HepG2 (cell line): ENCODE measurements around the gene CLDN9. TPM values are rescaled to one million over a fixed set of nuclear protein-coding genes. Genes with fewer than 3 reads are reported as not detected.
A peak's percentile ranks its signal among the peaks of the same experiment; 100 is the strongest.

Experiments
- ATAC-seq: fragments of 200-7000 bp; cut with Tn5 transposase; 3 replicates; pipeline ENCODE4 v1.9.1; 2020; ENCODE audit warnings: mild to moderate bottlenecking, moderate library complexity
- BruUV-seq: library from RNA; stranded (reverse); fragments of 400-500 nt; replicated peaks from 2 replicates; lab custom pipeline; 2021; lab: Mats Ljungman, UMichigan
- CTCF ChIA-PET: fragments of 300-600 bp; formaldehyde crosslinking; extraction: SDS; loops from one replicate; lab custom pipeline; 2021; ENCODE audit warnings: low total read pairs, inconsistent platforms, low intra/inter-chr PET ratio; lab: Yijun Ruan, JAX
- POLR2A ChIA-PET: fragments of 350-600 bp; sonication (Branson Sonifier 250); formaldehyde crosslinking; loops from one replicate; lab custom pipeline; 2020; ENCODE audit warnings: antibody characterized with exemption, inconsistent platforms; lab: Yijun Ruan, JAX
- DNase-seq: peaks from one replicate; pipeline ENCODE4 v3.0.0-alpha.2; 2015; ENCODE audit warnings: low spot score
- FAIRE-seq: peaks from 3 replicates; lab custom pipeline; 2011; peaks lifted over from hg19 to GRCh38; lab: Jason Lieb, UNC
- H2AFZ ChIP-seq: one replicate; pipeline ENCODE4 v1.6.1; 2011; ENCODE audit warnings: low read length, inconsistent platforms
- H3K27ac ChIP-seq: fragments of 300-600 bp; 3 replicates; pipeline ENCODE4 v1.8.0; 2011; ENCODE audit warnings: mixed run types, mild to moderate bottlenecking, mixed read lengths, low read length, inconsistent platforms; ENCODE audit not compliant: insufficient read depth; ENCODE audit errors: extremely low read length
- H3K27me3 ChIP-seq, 2 experiments: fragments of 200-600 bp in 1 of 2; 2 replicates in 1 of 2; 3 replicates in 1 of 2; pipeline versions ENCODE4 v1.6.0 to v1.8.0; 2011; ENCODE audit warnings: low read length in 2 of 2, mild to moderate bottlenecking in 2 of 2, moderate library complexity in 2 of 2, inconsistent platforms in 1 of 2; ENCODE audit not compliant: insufficient read depth in 2 of 2, control insufficient read depth in 1 of 2
- H3K36me3 ChIP-seq, 2 experiments: fragments of 200-600 bp in 1 of 2; replicated peaks in 1 of 2; 2 replicates in 1 of 2; 3 replicates in 1 of 2; pipeline versions ENCODE4 v1.5.1 to v1.8.0; 2011; ENCODE audit warnings: low read length in 2 of 2, inconsistent platforms in 1 of 2; ENCODE audit not compliant: insufficient read depth in 2 of 2, control insufficient read depth in 1 of 2
- H3K4me1 ChIP-seq: 2 replicates; pipeline ENCODE4 v1.5.1; 2012; ENCODE audit warnings: low read length, inconsistent platforms; ENCODE audit not compliant: insufficient read depth
- H3K4me2 ChIP-seq: 2 replicates; pipeline ENCODE4 v1.6.0; 2011; ENCODE audit warnings: low read depth, low read length, inconsistent platforms
- H3K4me3 ChIP-seq, 3 experiments: fragments of 200-600 bp in 1 of 3; sonication (generic), shearing (Covaris generic) in 1 of 3; replicated peaks in 1 of 3; 2 replicates each; pipeline ENCODE4 v1.5.1; 2011 to 2016; ENCODE audit warnings: low read length in 3 of 3, inconsistent platforms in 2 of 3, low read depth in 2 of 3, mild to moderate bottlenecking in 2 of 3, control low read depth in 1 of 3, mixed read lengths in 1 of 3; ENCODE audit not compliant: insufficient read depth in 1 of 3
- H3K79me2 ChIP-seq: one replicate; pipeline ENCODE4 v1.6.1; 2011; ENCODE audit warnings: low read length, inconsistent platforms; ENCODE audit not compliant: insufficient read depth
- H3K9ac ChIP-seq: 2 replicates; pipeline ENCODE4 v1.6.0; 2011; ENCODE audit warnings: mild to moderate bottlenecking, low read depth, low read length, inconsistent platforms; ENCODE audit not compliant: insufficient read depth
- H3K9me3 ChIP-seq: 2 replicates; pipeline ENCODE4 v1.5.1; 2012; ENCODE audit warnings: mild to moderate bottlenecking, low read length
- H4K20me1 ChIP-seq: 2 replicates; pipeline ENCODE4 v1.6.0; 2011; ENCODE audit warnings: inconsistent platforms, mild to moderate bottlenecking, low read length, moderate library complexity; ENCODE audit not compliant: insufficient read depth
- ATF1 ChIP-seq: IDR thresholded peaks from 2 replicates; pipeline ENCODE4 v1.6.1; 2016; ENCODE audit warnings: mild to moderate bottlenecking, control low read depth
- CBX1 ChIP-seq: IDR thresholded peaks from one replicate; pipeline ENCODE4 v1.6.1; 2016; ENCODE audit warnings: antibody characterized with exemption, low read depth
- HNF4A ChIP-seq: sonication (generic); formaldehyde crosslinking; IDR thresholded peaks from 2 replicates; pipeline ENCODE4 v1.4.0; 2020; ENCODE audit warnings: missing genetic modification reagents
- KDM4B ChIP-seq: sonication (generic); formaldehyde crosslinking; IDR thresholded peaks from 2 replicates; pipeline ENCODE4 v1.4.0; 2020; ENCODE audit warnings: missing genetic modification reagents
- PLRG1 ChIP-seq: fragments of 450-650 bp; conservative IDR thresholded peaks from 2 replicates; pipeline ENCODE4 v1.6.1; 2016
- RBFOX2 ChIP-seq: fragments of 200-400 bp; formaldehyde crosslinking; IDR thresholded peaks from 2 replicates; pipeline ENCODE4 v1.6.1; 2017; ENCODE audit warnings: low read depth, mild to moderate bottlenecking, low read length
- STAG1 ChIP-seq: sonication (generic); formaldehyde crosslinking; IDR thresholded peaks from 2 replicates; pipeline ENCODE4 v1.4.0; 2020; ENCODE audit warnings: missing genetic modification reagents
- ZNF101 ChIP-seq: sonication (generic); formaldehyde crosslinking; IDR thresholded peaks from 2 replicates; pipeline ENCODE4 v1.4.0; 2020; ENCODE audit warnings: mild to moderate bottlenecking, low read depth, missing genetic modification reagents, borderline replicate concordance
- ZNF230 ChIP-seq: sonication (generic); formaldehyde crosslinking; IDR thresholded peaks from 2 replicates; pipeline ENCODE4 v1.4.0; 2020; ENCODE audit warnings: mild to moderate bottlenecking, missing genetic modification reagents
- ZNF777 ChIP-seq: sonication (generic); formaldehyde crosslinking; IDR thresholded peaks from 2 replicates; pipeline ENCODE4 v1.4.0; 2020; ENCODE audit warnings: missing genetic modification reagents
- ZSCAN22 ChIP-seq: sonication (generic); formaldehyde crosslinking; IDR thresholded peaks from 2 replicates; pipeline ENCODE4 v1.4.0; 2020; ENCODE audit warnings: mild to moderate bottlenecking, missing genetic modification reagents
- WGBS: methylation state at CpG from one replicate; pipeline ENCODE4 v1.1.6; 2017; ENCODE audit warnings: low lambda C conversion rate; 5-methylcytosine and 5-hydroxymethylcytosine counted together
- in situ Hi-C: cut with HindIII; loops from 2 replicates; pipeline ENCODE4 v1.10.0; 2017; ENCODE audit warnings: low pct_unique_long_range_greater_than_20kb; ENCODE audit not compliant: extremely low pct_ligation_motif_present
- intact Hi-C: fragments of 100-400 bp; cut with micrococcal nuclease; formaldehyde crosslinking; loops from one replicate; pipeline ENCODE4 v1.10.0; 2022; ENCODE audit not compliant: unreplicated experiment
- polyA plus RNA-seq, 8 experiments: library from polyadenylated mRNA; depleted of rRNA in 3 of 8; stranded (reverse) in 7 of 8; unstranded in 1 of 8; fragments of >200 nt; fragmentation: Illumina TruSeq in 4 of 8; extraction: Trizol in 4 of 8; gene quantifications; 2 replicates each; pipeline versions ENCODE4 v1.2.1 to v1.2.3, GENCODE V29; 2011 to 2016; ENCODE audit warnings: low read depth in 4 of 8, missing spikeins in 1 of 8, mixed read lengths in 1 of 8; ENCODE audit not compliant: insufficient read depth in 1 of 8
- total RNA-seq, 5 experiments: library from RNA; depleted of rRNA; stranded (reverse); fragments of >200 nt; fragmentation: Illumina TruSeq; extraction: Trizol; gene quantifications; 2 replicates each; pipeline ENCODE4 v1.2.3, GENCODE V29; 2016; ENCODE audit warnings: low read depth in 1 of 5
- TF ChIP-seq, protein P1 (sequence below): sonication (generic); formaldehyde crosslinking; IDR thresholded peaks from 2 replicates; pipeline ENCODE4 v1.9.0; 2022; ENCODE audit warnings: low read depth, missing genetic modification reagents
- TF ChIP-seq, protein P2 (sequence below): sonication (generic); formaldehyde crosslinking; IDR thresholded peaks from 2 replicates; pipeline ENCODE4 v1.8.1; 2023; ENCODE audit warnings: missing genetic modification reagents, inconsistent platforms, borderline replicate concordance

CLDN9 gene
- total and polyA plus RNA-seq, 2 of the 13 experiments (the other 11 are each of a cell fraction or from before 2014, with no cell fraction given): 0.15 to 0.26 TPM

DNA sequence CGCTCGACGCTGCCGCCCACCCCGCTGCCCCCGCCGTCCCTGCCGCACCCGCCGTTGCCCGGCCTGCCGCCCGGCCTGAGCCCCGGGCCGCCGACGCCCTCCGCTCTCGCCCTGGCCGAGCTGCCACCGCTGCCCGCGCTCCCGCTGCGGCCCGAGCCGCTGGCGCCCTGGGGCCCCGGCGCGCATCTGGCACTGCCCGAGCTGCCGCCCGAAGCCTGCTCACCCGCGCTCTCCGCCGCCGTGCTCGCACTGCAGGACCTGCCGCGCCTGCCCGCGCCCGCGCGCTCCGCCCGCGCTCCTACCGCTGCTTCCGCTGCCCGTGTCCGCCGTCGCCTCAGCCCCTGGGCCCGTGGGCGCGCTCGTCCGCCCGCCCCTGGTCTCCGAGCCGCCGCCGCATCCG, 8.4 kb upstream of the CLDN9 start:
- in situ Hi-C loops: no loop called here
- WGBS: no CpG with 5 or more reads among the region's 67 CpGs
- H3K27ac ChIP-seq: no peak overlapping the region
- peak overlapping the region in 2 of 3 experiments; percentile 27 to 46; a peak in 2 of 6 replicates for H3K4me3 ChIP-seq
- no peak for FAIRE-seq
- no peaks in the 10 kb centered on the region for H3K79me2 ChIP-seq
- ATAC-seq: no peak
- DNase-seq: no peak
- ChIA-PET POLR2A (interaction anchor here (1.0 to 14.2 kb wide), 7 partner anchors 18 to 99 kb away, joined by 5 to 750 read pairs (median 6); partner anchors contain the start of genes CLDN6, HCFC1R1, IL32 and KREMEN2), CTCF (interaction anchor here (0.8 to 1.7 kb wide), 3 partner anchors 17 to 27 kb away, joined by 3 to 11 read pairs (median 4); no protein-coding TSS in a partner anchor)
- no TSS peak for BruUV-seq
- intact Hi-C loops: loop anchor here (1.0 kb wide), 1 partner anchor 20 kb away; the partner anchor contains the start of gene THOC6
- no peak overlapping the region for H2AFZ ChIP-seq
- no peaks in the 10 kb centered on the region for H4K20me1 ChIP-seq
- no peaks in the 10 kb centered on the region for H3K36me3 ChIP-seq
- H3K4me2 ChIP-seq: peak overlapping the region; percentile 36; the same call in 1 of the 2 replicates
- H3K9ac ChIP-seq: no peak overlapping the region
- H3K9me3 ChIP-seq: no peaks in the 10 kb centered on the region
- H3K27me3 ChIP-seq: no peaks in the 10 kb centered on the region
- TF ChIP-seq ATF1 (CRISPR knock-in tag) (no peak), RBFOX2 (peak; percentile 34; the same call in 1 of the 2 replicates), ZNF777 (CRISPR knock-in tag) (0 out of 2 replicates have a peak, but pooled peaks have one; percentile 1)
- H3K4me1 ChIP-seq: peaks cover 54% of the 10 kb centered on the region

DNA sequence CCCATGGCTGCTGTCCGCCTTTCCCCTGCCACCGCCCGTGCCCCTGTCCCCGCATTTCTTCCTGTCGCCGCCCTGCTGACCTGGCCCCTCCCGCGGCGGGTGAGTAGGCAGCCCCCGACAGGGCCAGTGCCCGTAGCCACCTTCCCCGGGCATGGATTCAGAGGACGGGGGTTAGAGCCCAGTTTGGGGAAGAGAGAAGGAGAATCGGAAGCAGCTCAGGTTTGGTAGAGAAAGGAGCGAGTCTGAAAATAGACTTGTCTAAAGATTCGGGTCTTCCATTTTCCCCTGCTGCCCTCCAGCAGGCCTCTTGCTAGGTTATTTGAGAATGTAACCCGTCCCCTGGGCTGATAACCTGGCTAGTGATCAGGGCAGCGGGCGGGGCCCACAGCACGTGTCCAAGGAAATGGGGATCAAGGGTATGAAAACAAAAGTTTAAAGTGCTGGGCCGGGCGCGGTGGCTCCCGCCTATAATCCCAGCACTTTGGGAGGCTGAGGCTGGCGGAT, 7.9 kb upstream of the CLDN9 start:
- H3K36me3 ChIP-seq: no peaks in the 10 kb centered on the region
- intact Hi-C loops: loop anchor here (1.0 kb wide), 1 partner anchor 19 kb away; the partner anchor contains the start of gene THOC6
- peak overlapping the region; percentile 80 for H3K4me2 ChIP-seq
- no peaks in the 10 kb centered on the region for H4K20me1 ChIP-seq
- ChIA-PET POLR2A (interaction anchor here (0.5 to 14.2 kb wide), 6 partner anchors 18 to 453 kb away, joined by 3 to 750 read pairs (median 8); partner anchors contain the start of genes CLDN6, HCFC1R1, IL32 and KREMEN2), CTCF (interaction anchor here (1.4 kb wide), 1 partner anchor 14 kb away, joined by 4 read pairs; no protein-coding TSS in a partner anchor)
- no peaks in the 10 kb centered on the region for H3K27me3 ChIP-seq
- H3K4me1 ChIP-seq: peaks cover 60% of the 10 kb centered on the region
- under 1% methylated on average over 17 of the region's 25 CpGs for WGBS
- ATAC-seq (no peak), DNase-seq (peak; percentile 65), FAIRE-seq (no peak)
- in situ Hi-C loops: no loop called here
- no peaks in the 10 kb centered on the region for H3K79me2 ChIP-seq
- H3K27ac ChIP-seq: peak overlapping the region; percentile 84
- peak overlapping the region; percentile 55 to 75 (median 69); a peak in 5 of 6 replicates for H3K4me3 ChIP-seq
- H2AFZ ChIP-seq: no peak overlapping the region
- TSS peak; percentile 57 for BruUV-seq
- H3K9ac ChIP-seq: peak overlapping the region; percentile 72
- H3K9me3 ChIP-seq: no peaks in the 10 kb centered on the region
- TF ChIP-seq, protein P1, sequence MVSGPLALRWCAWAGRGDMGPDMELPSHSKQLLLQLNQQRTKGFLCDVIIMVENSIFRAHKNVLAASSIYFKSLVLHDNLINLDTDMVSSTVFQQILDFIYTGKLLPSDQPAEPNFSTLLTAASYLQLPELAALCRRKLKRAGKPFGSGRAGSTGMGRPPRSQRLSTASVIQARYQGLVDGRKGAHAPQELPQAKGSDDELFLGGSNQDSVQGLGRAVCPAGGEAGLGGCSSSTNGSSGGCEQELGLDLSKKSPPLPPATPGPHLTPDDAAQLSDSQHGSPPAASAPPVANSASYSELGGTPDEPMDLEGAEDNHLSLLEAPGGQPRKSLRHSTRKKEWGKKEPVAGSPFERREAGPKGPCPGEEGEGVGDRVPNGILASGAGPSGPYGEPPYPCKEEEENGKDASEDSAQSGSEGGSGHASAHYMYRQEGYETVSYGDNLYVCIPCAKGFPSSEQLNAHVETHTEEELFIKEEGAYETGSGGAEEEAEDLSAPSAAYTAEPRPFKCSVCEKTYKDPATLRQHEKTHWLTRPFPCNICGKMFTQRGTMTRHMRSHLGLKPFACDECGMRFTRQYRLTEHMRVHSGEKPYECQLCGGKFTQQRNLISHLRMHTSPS (CRISPR knock-in tag): peak; percentile 46; the same call in 1 of the 2 replicates
- TF ChIP-seq ZSCAN22 (CRISPR knock-in tag): no peak
- no peak for TF ChIP-seq STAG1
- TF ChIP-seq, protein P2, sequence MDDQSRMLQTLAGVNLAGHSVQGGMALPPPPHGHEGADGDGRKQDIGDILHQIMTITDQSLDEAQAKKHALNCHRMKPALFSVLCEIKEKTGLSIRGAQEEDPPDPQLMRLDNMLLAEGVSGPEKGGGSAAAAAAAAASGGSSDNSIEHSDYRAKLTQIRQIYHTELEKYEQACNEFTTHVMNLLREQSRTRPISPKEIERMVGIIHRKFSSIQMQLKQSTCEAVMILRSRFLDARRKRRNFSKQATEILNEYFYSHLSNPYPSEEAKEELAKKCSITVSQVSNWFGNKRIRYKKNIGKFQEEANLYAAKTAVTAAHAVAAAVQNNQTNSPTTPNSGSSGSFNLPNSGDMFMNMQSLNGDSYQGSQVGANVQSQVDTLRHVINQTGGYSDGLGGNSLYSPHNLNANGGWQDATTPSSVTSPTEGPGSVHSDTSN: no peak
- TF ChIP-seq ZNF101 (CRISPR knock-in tag): no peak
- TF ChIP-seq ZNF230 (CRISPR knock-in tag): no peak
- TF ChIP-seq PLRG1: no peak
- peak; percentile 42; the same call in 1 of the 2 replicates for TF ChIP-seq HNF4A (CRISPR knock-in tag)
- no peak for TF ChIP-seq KDM4B
- TF ChIP-seq CBX1: no peak
